CD4-positive, alpha-beta T cell treated with Interleukin-2 at 100 ng/mL for 4 hours (primary cell): ENCODE measurements around the gene CD36.

Experiments used
- DNase-seq: peaks from one replicate; pipeline ENCODE4 v3.0.0-alpha.2; 2020; ENCODE audit warnings: low spot score

Gene CD36

GRCh38 chr7:80637911-80638765 lies at the start of gene CD36:
TSS of gene CD36 (plus strand) at chr7:80638642. CDS start at chr7:80646741, 8,099 bp downstream.
- no peak for DNase-seq

- no peak for DNase-seq
These were observed 48.8 kb upstream of the CD36 start for GRCh38 chr7:80589631-80590030.

- no peak for DNase-seq
These were observed 46.8 kb upstream of the CD36 start for GRCh38 chr7:80591654-80592053.

- no peak for DNase-seq
These were observed 44.4 kb upstream of the CD36 start for GRCh38 chr7:80593869-80594586.

GRCh38 chr7:80596933-80597517 lies 41.4 kb upstream of the CD36 start:
- no peak for DNase-seq

GRCh38 chr7:80597875-80598274 lies 40.6 kb upstream of the CD36 start:
- no peak for DNase-seq

GRCh38 chr7:80600046-80600445 lies 38.4 kb upstream of the CD36 start:
- no peak for DNase-seq

GRCh38 chr7:80601999-80602398 lies 36.4 kb upstream of the CD36 start:
- DNase-seq = no peak

- DNase-seq = no peak
These were observed 34.5 kb upstream of the CD36 start for GRCh38 chr7:80603940-80604339.

- DNase-seq = no peak
These were observed 34.0 kb upstream of the CD36 start for GRCh38 chr7:80604436-80604835.

- no peak for DNase-seq
These were observed 31.3 kb upstream of the CD36 start for GRCh38 chr7:80607136-80607535.

GRCh38 chr7:80608336-80608735 lies 30.1 kb upstream of the CD36 start:
- DNase-seq = no peak

- DNase-seq = no peak
These were observed 28.7 kb upstream of the CD36 start for GRCh38 chr7:80609751-80610150.

- no peak for DNase-seq
These were observed 27.1 kb upstream of the CD36 start for GRCh38 chr7:80611353-80611752.

- no peak for DNase-seq
These were observed 26.7 kb upstream of the CD36 start for GRCh38 chr7:80611779-80612178.

GRCh38 chr7:80612880-80613279 lies 25.6 kb upstream of the CD36 start:
- DNase-seq = no peak

- DNase-seq = no peak
These were observed 24.9 kb upstream of the CD36 start for GRCh38 chr7:80613519-80613918.

GRCh38 chr7:80614851-80615271 lies 23.6 kb upstream of the CD36 start:
- DNase-seq = no peak

- DNase-seq = no peak
These were observed 20.3 kb upstream of the CD36 start for GRCh38 chr7:80618096-80618495.

GRCh38 chr7:80619741-80620140 lies 18.7 kb upstream of the CD36 start:
- no peak for DNase-seq

GRCh38 chr7:80622541-80622940 lies 15.9 kb upstream of the CD36 start:
- DNase-seq = no peak

- DNase-seq = no peak
These were observed 14.8 kb upstream of the CD36 start for GRCh38 chr7:80623503-80624252.
